ELR (cell line): ENCODE results near the gene PTPRG.

ENCODE experiments used
- DNase-seq: peaks from one replicate; pipeline ENCODE4 v3.0.0-alpha.2; 2015; ENCODE audit warnings: low read depth

Gene PTPRG

GRCh38 chr3:61650719-61651410 is 89.5 kb downstream of the PTPRG start:
- DNase-seq = no peak

DNA sequence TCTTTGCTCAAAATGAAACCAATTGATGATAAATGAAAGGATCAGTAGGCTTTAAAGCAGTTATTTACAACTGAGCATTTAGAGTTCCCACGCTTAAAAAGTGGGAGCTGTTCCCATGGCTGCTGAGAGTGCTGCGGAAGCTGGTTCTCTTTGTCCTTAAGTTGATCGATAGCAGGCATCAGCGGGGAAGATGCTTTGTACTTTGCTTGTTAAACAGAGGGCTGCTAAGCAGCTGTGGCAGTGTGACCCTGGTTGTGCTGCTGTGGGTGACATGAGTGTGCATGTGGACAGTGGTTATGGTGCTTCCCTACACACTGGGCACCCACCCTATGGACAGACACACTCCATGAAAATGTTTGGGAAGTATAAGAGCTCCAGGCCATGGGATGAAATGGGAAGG is 96.3 kb downstream of the PTPRG start:
- DNase-seq = no peak

DNA sequence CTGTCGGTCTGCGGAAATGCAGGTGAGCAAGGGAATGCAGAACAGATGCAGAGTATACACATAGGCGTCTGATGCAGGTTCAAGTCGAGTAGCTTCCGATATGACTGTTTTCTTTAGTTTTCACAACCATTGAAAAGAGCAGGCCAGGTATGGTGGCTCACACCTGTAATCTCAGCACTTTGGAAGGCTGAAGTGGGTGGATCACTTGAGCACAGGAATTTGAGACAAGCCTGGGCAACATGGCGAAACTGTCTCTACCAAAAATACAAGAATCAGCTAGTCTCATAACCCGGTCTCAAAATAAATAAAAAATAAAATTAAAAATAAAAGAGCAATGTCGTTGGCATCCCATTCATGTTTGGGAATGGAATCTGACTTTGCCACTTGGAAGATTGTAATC is 101.5 kb downstream of the PTPRG start:
- DNase-seq = no peak

GRCh38 chr3:61663356-61664104 is 102.2 kb downstream of the PTPRG start:
- no peak for DNase-seq

DNA sequence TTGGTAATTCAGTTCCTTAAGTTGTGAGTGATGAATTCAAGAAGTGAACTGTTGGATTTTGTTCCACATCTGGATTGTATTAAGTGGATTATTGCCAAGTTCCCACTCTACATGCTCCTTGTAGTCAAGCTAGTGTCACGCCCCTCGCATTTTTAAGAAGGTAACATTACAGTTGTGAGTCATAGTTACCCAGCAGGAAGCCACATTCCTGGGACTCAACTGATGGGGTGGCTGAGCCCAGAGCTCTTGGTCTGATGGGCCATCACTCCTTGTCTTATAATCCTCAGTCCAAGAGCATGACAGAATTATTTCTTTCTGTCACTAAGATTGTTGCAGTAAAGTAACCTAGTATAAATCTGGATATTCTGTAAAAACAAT is 102.7 kb downstream of the PTPRG start:
- DNase-seq = peak; percentile 97

DNA sequence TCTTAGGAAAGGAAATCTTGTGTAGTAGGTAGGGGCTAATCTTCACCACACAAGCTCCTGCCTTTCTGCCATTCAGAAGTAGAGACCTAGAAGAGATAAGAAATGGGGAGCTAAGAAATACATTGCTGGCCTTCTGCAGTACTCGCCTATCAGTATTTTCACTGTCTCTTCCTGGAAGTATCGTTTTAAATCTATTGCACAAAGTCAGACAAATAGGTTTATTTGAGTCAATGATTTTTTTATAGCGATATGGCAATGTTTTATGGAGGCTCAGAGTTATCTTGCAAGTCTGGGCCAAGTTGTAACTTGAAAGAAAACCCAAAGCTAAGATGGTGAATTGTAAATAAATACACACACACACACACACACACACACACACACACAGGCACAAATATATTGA is 103.8 kb downstream of the PTPRG start:
- DNase-seq = no peak

- no peak for DNase-seq
These were observed 104.6 kb downstream of the PTPRG start for GRCh38 chr3:61665987-61666386.

GRCh38 chr3:61666615-61667330 is 105.4 kb downstream of the PTPRG start:
- DNase-seq = peak; percentile 25

DNA sequence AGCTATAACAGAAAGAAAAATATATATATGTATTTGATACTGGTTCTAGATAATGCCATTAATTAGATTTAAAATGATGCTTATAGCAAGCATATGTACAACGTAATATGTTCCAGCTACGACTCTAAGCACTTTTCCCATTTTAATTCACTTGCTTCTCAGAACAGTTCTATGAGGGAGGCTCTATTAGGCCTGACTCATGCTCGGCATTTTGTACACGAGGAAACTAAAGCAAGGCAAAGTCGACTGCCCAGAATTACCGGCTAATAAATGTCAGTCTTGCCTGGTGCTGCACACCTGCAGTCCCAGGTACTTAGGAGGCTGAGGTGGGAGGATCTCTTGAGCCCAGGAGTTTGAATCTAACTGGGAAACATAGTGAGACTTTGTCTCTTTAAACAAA is 106.0 kb downstream of the PTPRG start:
- DNase-seq = no peak

DNA sequence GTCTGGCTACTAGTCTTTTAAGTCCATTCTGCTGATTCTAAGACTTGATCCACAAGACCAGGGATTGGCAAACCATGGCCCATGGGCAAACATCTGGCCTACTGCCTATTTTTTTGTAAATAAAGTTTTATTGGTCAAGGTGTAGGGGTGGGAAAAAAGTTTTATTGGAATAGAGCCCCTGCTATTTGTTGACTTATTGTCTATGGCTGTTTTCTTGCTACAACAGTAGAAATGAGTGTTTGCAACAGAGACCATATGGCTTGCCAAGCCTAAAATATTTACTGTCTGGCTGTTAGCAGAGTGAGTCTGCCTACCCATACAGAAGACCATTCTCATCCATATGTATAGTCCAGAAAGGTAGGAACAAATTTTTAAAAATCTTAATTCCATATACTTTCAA is 106.4 kb downstream of the PTPRG start:
- DNase-seq = no peak

DNA sequence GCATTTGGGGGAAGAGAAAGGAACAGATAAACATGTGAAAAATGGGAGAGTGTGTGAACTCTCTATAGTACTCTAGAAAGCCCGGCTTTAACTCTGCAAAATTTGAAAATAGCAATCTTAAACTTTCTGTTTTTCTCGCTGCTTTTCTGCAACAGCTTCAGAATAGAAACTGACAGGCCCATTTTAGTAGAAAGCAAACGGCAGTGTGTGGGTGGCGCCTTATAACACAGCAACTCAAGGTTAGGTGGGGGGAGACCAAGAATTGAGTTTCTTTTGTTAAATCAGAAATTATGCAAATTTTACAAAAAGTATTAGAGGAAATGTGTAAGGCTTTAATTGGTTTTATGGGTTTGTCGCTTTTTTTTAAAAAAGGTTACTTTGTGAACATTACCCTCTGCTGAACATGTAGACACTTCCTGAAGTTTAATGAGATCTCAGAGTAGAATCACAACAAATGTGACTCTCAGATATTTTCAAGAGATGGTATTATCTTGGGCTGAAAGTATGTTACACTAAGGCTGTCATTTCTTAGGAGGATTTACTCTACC is 107.0 kb downstream of the PTPRG start:
- no peak for DNase-seq

DNA sequence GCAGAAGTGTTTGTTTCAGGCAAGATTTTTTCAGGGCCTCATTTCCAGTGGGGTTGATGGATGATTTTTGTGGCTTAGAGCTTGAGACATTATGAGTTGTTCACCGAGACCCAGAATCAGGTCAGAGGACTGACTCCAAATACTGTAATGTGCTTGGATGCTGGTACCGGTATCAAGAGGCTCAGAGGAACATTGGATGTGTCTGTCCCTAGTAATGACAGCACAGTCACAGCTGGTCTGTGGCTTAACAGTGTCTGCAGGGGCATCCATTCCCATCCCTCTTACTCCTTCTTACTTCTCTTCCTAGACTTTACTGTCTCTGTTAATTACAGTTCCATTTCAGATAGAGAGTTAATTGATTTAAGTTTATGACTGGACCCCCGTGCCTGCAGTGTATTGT is 107.8 kb downstream of the PTPRG start:
- DNase-seq = no peak

DNA sequence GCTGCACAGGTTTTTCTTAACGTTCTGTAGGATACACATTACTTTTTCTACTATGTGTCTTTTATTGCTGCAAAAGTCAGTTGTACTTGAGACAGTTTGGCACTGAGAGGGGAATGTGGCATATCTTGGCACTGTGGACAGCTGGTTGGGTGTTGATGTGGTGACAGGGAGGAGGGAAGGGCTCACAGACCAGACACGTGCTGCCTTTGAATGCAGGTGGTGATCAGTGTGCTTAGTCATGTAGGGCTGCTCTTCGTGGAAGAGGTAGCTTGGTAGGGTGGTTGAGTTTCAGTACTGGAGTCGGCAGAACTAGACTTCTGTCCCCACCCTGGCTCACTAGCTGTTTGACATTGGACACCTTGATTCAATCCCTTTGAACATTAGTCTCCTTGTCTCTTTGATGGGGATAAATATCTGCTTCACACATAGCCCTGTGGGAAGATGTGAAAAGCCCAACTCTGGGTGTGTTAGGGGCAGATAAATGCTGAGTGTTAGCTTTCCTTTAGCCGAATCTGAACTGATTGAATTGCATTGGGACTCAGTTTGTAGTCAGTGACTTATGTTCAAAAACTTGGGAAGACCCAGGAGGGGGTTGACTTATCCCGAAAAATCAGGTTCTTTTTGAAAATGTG is 108.4 kb downstream of the PTPRG start:
- DNase-seq = no peak

GRCh38 chr3:61673651-61674050 is 112.3 kb downstream of the PTPRG start:
- DNase-seq = no peak

DNA sequence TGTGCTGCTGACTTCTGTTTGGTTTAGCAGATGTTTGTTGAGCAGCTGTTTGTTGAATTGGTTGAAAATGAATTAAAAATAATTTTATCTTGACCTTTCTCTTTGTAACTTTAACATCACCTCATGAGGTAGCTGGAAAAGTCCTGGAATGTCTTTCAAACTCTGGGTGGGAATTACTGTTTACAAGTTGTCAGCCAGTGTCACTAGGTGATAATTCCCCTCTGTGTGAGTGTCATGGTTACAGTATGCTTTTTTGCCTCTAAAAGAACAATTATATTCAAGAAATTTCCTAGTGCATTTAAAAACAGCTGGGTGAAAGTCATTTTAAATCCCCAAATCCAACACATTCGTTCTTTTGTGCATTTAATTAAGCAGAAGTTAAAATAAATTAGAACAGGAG is 113.2 kb downstream of the PTPRG start:
- DNase-seq = no peak

DNA sequence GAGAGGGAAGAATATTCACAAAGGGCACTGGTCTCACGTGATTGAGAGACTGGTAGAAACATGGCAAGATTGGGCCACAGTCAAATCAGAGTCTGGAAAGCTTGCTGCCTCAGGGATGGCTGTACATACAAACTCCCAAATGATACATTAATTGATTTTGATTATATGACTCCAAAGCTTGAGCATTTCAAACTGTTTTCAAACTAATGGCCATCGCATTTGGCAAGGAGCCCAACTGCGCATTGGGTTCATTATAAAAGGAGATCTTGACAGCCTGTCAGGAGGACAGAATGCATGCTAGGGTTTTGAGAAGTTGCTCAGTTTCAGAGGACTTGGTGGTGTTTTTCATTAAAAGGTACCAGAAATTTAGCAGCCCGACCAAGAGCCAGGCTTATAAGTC is 117.7 kb downstream of the PTPRG start:
- no peak for DNase-seq

GRCh38 chr3:61680617-61681016 is 119.2 kb downstream of the PTPRG start:
- no peak for DNase-seq

- no peak for DNase-seq
These were observed 120.3 kb downstream of the PTPRG start for GRCh38 chr3:61681636-61682035.

GRCh38 chr3:61682671-61683548 is 121.5 kb downstream of the PTPRG start:
- peak; percentile 55 for DNase-seq

- no peak for DNase-seq
These were observed 122.3 kb downstream of the PTPRG start for GRCh38 chr3:61683549-61684236.

GRCh38 chr3:61684386-61684785 is 123.0 kb downstream of the PTPRG start:
- DNase-seq = no peak
